K562 (cell line): ENCODE measurements around the gene TP53BP2. TPM values are rescaled to one million over a fixed set of nuclear protein-coding genes. Genes with fewer than 3 reads are reported as not detected.

ENCODE experiments used
- ATAC-seq: fragments of 200-7000 bp; cut with Tn5 transposase; 3 replicates; pipeline ENCODE4 v1.9.1; 2020; ENCODE audit warnings: moderate library complexity
- BruUV-seq: library from RNA; stranded (reverse); fragments of 400-500 nt; replicated peaks from 2 replicates; lab custom pipeline; 2021; lab: Mats Ljungman, UMichigan
- CTCF ChIA-PET: fragments of 300-600 bp; formaldehyde crosslinking; extraction: SDS; loops from one replicate; lab custom pipeline; 2021; ENCODE audit warnings: low intra/inter-chr PET ratio; lab: Yijun Ruan, JAX
- POLR2A ChIA-PET: fragments of 300-600, 350-650 bp; sonication (Branson Sonifier 250); formaldehyde crosslinking; extraction: SDS; loops from one replicate; lab custom pipeline; 2021; ENCODE audit warnings: antibody characterized with exemption, inconsistent platforms; lab: Yijun Ruan, JAX
- DNase-seq, 4 experiments: peaks; one replicate each; pipeline versions ENCODE4 v3.0.0 to v3.0.0-alpha.2; 2011 to 2018; ENCODE audit warnings: low spot score in 3 of 4, mixed read lengths in 3 of 4; ENCODE audit errors: extremely low read depth in 1 of 4
- FAIRE-seq: peaks from 2 replicates; lab custom pipeline; 2011; peaks lifted over from hg19 to GRCh38; lab: Jason Lieb, UNC
- H2AFZ ChIP-seq: 2 replicates; pipeline ENCODE4 v1.6.0; 2011; ENCODE audit warnings: low read depth, low read length, control low read depth, inconsistent platforms
- H3K27ac ChIP-seq: fragments of 200-600 bp; 3 replicates; pipeline ENCODE4 v1.8.0; 2011; ENCODE audit warnings: low read depth, mild to moderate bottlenecking, control low read depth, inconsistent platforms, low read length, moderate library complexity, mixed read lengths; ENCODE audit errors: extremely low read depth
- H3K27me3 ChIP-seq, 2 experiments: fragments of 300-600 bp in 1 of 2; 2 replicates in 1 of 2; 3 replicates in 1 of 2; pipeline versions ENCODE4 v1.6.0 to v1.8.0; 2011; ENCODE audit warnings: inconsistent platforms in 2 of 2, low read length in 2 of 2, mild to moderate bottlenecking in 1 of 2, mixed read lengths in 1 of 2, moderate library complexity in 1 of 2; ENCODE audit not compliant: control insufficient read depth in 2 of 2, insufficient read depth in 2 of 2
- H3K36me3 ChIP-seq: fragments of 300-600 bp; 3 replicates; pipeline ENCODE4 v1.8.0; 2011; ENCODE audit warnings: mild to moderate bottlenecking, low read length, inconsistent platforms; ENCODE audit not compliant: control insufficient read depth, insufficient read depth
- H3K4me1 ChIP-seq, 2 experiments: fragments of 200-600 bp in 1 of 2; replicated peaks in 1 of 2; 2 replicates in 1 of 2; 3 replicates in 1 of 2; pipeline versions ENCODE4 v1.5.1 to v1.8.0; 2011; ENCODE audit warnings: inconsistent platforms in 2 of 2, low read length in 2 of 2, mild to moderate bottlenecking in 1 of 2, mixed read lengths in 1 of 2, moderate library complexity in 1 of 2; ENCODE audit not compliant: control insufficient read depth in 2 of 2, insufficient read depth in 2 of 2
- H3K4me2 ChIP-seq: 2 replicates; pipeline ENCODE4 v1.6.1; 2011; ENCODE audit warnings: low read length, control low read depth, inconsistent platforms, mixed read lengths; ENCODE audit not compliant: insufficient read depth
- H3K4me3 ChIP-seq: fragments of 200-600 bp; sonication (generic), shearing (Covaris generic); 2 replicates; pipeline ENCODE4 v1.5.1; 2016; ENCODE audit warnings: control low read depth, inconsistent platforms
- H3K79me2 ChIP-seq: fragments of 200-600 bp; 3 replicates; pipeline ENCODE4 v1.8.0; 2011; ENCODE audit warnings: low read length, inconsistent platforms; ENCODE audit not compliant: control insufficient read depth, insufficient read depth
- H3K9ac ChIP-seq, 2 experiments: 2 replicates each; pipeline versions ENCODE4 v1.6.0 to v1.6.1; 2011; ENCODE audit warnings: low read depth in 2 of 2, low read length in 2 of 2, control low read depth in 1 of 2, inconsistent platforms in 1 of 2, mild to moderate bottlenecking in 1 of 2, mixed read lengths in 1 of 2; ENCODE audit not compliant: insufficient read depth in 1 of 2
- H3K9me1 ChIP-seq: one replicate; pipeline ENCODE4 v1.6.0; 2011; ENCODE audit warnings: inconsistent platforms, mild to moderate bottlenecking, low read length, moderate library complexity; ENCODE audit not compliant: control insufficient read depth, insufficient read depth
- H3K9me3 ChIP-seq: replicated peaks from 2 replicates; pipeline ENCODE4 v1.5.1; 2011; ENCODE audit warnings: low read depth, low read length, inconsistent platforms; ENCODE audit not compliant: control insufficient read depth, insufficient read depth
- H4K20me1 ChIP-seq: replicated peaks from 2 replicates; pipeline ENCODE4 v1.6.1; 2011; ENCODE audit warnings: low read length, inconsistent platforms, mixed read lengths; ENCODE audit not compliant: control insufficient read depth, insufficient read depth
- RNF2 ChIP-seq: sonication (generic); IDR thresholded peaks from 2 replicates; pipeline ENCODE4 v1.6.1; 2016
- ZNF592 ChIP-seq: fragments of 450-650 bp; IDR thresholded peaks from 2 replicates; pipeline ENCODE4 v1.6.1; 2017; ENCODE audit warnings: antibody characterized with exemption, mild to moderate bottlenecking
- WGBS: fragments of 100-300 bp; shearing (Covaris generic); methylation state at CpG from one replicate; pipeline ENCODE4 v1.1.6; 2016; ENCODE audit warnings: low coverage, mixed read lengths; ENCODE audit not compliant: insufficient coverage; ENCODE audit errors: missing lambda C conversion rate; 5-methylcytosine and 5-hydroxymethylcytosine counted together
- in situ Hi-C: fragments of 300-500 bp; cut with MboI; formaldehyde crosslinking; loops from 4 replicates; pipeline ENCODE4 v1.15.0; 2018; ENCODE audit warnings: inconsistent platforms, mixed read lengths
- intact Hi-C: fragments of 100-400 bp; cut with micrococcal nuclease; formaldehyde crosslinking; loops from 2 replicates; pipeline ENCODE4 v1.14.2; 2022
- polyA plus RNA-seq, 8 experiments: library from polyadenylated mRNA; depleted of rRNA in 4 of 8; stranded (reverse) in 5 of 8; unstranded in 3 of 8; fragments of >200 nt; fragmentation: Nextera tagmentation in 2 of 8; fragmentation: Illumina TruSeq in 1 of 8; extraction: Ambion mirVana in 2 of 8; extraction: Trizol in 1 of 8; gene quantifications; 2 replicates each; pipeline versions ENCODE4 v1.2.1 to v1.2.3, GENCODE V29; 2011 to 2014; ENCODE audit warnings: inconsistent platforms in 1 of 8, missing spikeins in 1 of 8
- total RNA-seq, 7 experiments: library from RNA; depleted of rRNA in 6 of 7; stranded (reverse); fragments of >200 nt in 6 of 7; fragmentation: Illumina TruSeq in 2 of 7; extraction: Trizol in 2 of 7; gene quantifications; 2 replicates each; pipeline versions ENCODE4 v1.2.1 to v1.2.3, GENCODE V29; 2011 to 2021; ENCODE audit warnings: low replicate concordance in 1 of 7

Gene TP53BP2
- total and polyA plus RNA-seq, 9 of the 15 experiments (the other 6 are each of a cell fraction or from before 2014, with no cell fraction given), result 17.0 to 69.6 (median 40.1) TPM

GRCh38 chr1:223815865-223816264 lies 29.9 kb downstream of the TP53BP2 start:
- no peak for FAIRE-seq
- H3K4me2 ChIP-seq, result no peak overlapping the region
- H3K9me1 ChIP-seq, result no peaks in the 10 kb centered on the region
- H3K79me2 ChIP-seq, result peaks cover 44% of the 10 kb centered on the region
- ATAC-seq, result peak; percentile 7; the same call in 2 of the 3 replicates
- no peaks in the 10 kb centered on the region for H4K20me1 ChIP-seq
- ChIA-PET POLR2A (interaction anchor here (0.6 to 0.9 kb wide), 4 partner anchors 11 to 88 kb away, joined by 3 read pairs; no protein-coding TSS in a partner anchor), CTCF (no interaction called here)
- no peaks in the 10 kb centered on the region for H3K9me3 ChIP-seq
- no peaks in the 10 kb centered on the region for H3K27me3 ChIP-seq
- H2AFZ ChIP-seq, result no peak overlapping the region
- no TSS peak for BruUV-seq
- peaks cover 72% of the 10 kb centered on the region for H3K36me3 ChIP-seq
- H3K4me1 ChIP-seq, result peaks cover 0 to 8% of the 10 kb centered on the region in 2 experiments; a peak in 3 of 5 replicates
- in situ Hi-C loops (no loop called here), intact Hi-C loops (loop anchor here (5.0 kb wide), 1 partner anchor 176 kb away; no protein-coding TSS in a partner anchor)
- no peak for TF ChIP-seq RNF2
- peak; percentile 36; the same call in 1 of the 2 replicates for TF ChIP-seq ZNF592
- H3K27ac ChIP-seq, result no peak overlapping the region
- 92% methylated on average over 3 of the region's 3 CpGs for WGBS
- DNase-seq, result no peak
- H3K9ac ChIP-seq, result no peak overlapping the region
- no peak overlapping the region for H3K4me3 ChIP-seq
